PFSK-1 (cell line): ENCODE data around the gene TMEM53.

ENCODE experiments used
- FOXP2 ChIP-seq: optimal IDR thresholded peaks from 2 replicates; pipeline ENCODE3; 2011; ENCODE audit warnings: borderline replicate concordance, control low read depth, inconsistent platforms; ENCODE audit not compliant: insufficient read depth; ENCODE audit errors: extremely low read length, extremely low read depth
- POLR2AphosphoS5 ChIP-seq: IDR thresholded peaks from 2 replicates; pipeline ENCODE4 v1.6.1; 2012; ENCODE audit warnings: low read depth, mild to moderate bottlenecking, control low read depth, low read length, moderate library complexity
- REST ChIP-seq, 2 experiments: IDR thresholded peaks; 2 replicates each; pipeline versions ENCODE4 v1.6.1 to v1.8.0; 2011 to 2012; ENCODE audit warnings: low read depth in 2 of 2, low read length in 2 of 2, control low read depth in 1 of 2, inconsistent platforms in 1 of 2, mild to moderate bottlenecking in 1 of 2, moderate library complexity in 1 of 2; ENCODE audit not compliant: insufficient read depth in 1 of 2
- SIN3A ChIP-seq: IDR thresholded peaks from 2 replicates; pipeline ENCODE4 v1.6.1; 2012; ENCODE audit warnings: mild to moderate bottlenecking, low read length, moderate library complexity, borderline replicate concordance; ENCODE audit not compliant: insufficient read depth
- TAF1 ChIP-seq: IDR thresholded peaks from 2 replicates; pipeline ENCODE4 v1.6.1; 2012; ENCODE audit warnings: low read length, control low read depth, borderline replicate concordance; ENCODE audit not compliant: insufficient read depth

TMEM53 gene

GRCh38 chr1:44661781-44662682, 12.2 kb downstream of the TMEM53 start:
- no peak for TF ChIP-seq SIN3A
- TF ChIP-seq FOXP2: no peak
- no peak for TF ChIP-seq TAF1
- TF ChIP-seq REST (IDR thresholded peaks at IDR 0.05; ENCODE audit: insufficient read depth in 1 of 2, low read depth in 2 of 2, low read length in 2 of 2): no peak
- TF ChIP-seq POLR2AphosphoS5: no peak

GRCh38 chr1:44660176-44660575, 14.1 kb downstream of the TMEM53 start:
- TF ChIP-seq FOXP2 (no peak), POLR2AphosphoS5 (no peak), TAF1 (no peak), SIN3A (no peak), REST (IDR thresholded peaks at IDR 0.05; ENCODE audit: insufficient read depth in 1 of 2, low read depth in 2 of 2, low read length in 2 of 2) (no peak)

- no peak for TF ChIP-seq REST (IDR thresholded peaks at IDR 0.05; ENCODE audit: insufficient read depth in 1 of 2, low read depth in 2 of 2, low read length in 2 of 2)
- no peak for TF ChIP-seq POLR2AphosphoS5
- no peak for TF ChIP-seq SIN3A
- no peak for TF ChIP-seq FOXP2
- TF ChIP-seq TAF1: no peak
Observed at GRCh38 chr1:44659566-44659965, 14.7 kb downstream of the TMEM53 start.

- TF ChIP-seq SIN3A (no peak), TAF1 (no peak), POLR2AphosphoS5 (no peak)
Observed at GRCh38 chr1:44655609-44656008, 18.7 kb downstream of the TMEM53 start.

- no peak for TF ChIP-seq REST (IDR thresholded peaks at IDR 0.05; ENCODE audit: insufficient read depth in 1 of 2, low read depth in 2 of 2, low read length in 2 of 2)
- TF ChIP-seq POLR2AphosphoS5: no peak
- no peak for TF ChIP-seq SIN3A
- TF ChIP-seq TAF1: no peak
- TF ChIP-seq FOXP2: no peak
Observed at GRCh38 chr1:44654621-44655187, 19.6 kb downstream of the TMEM53 start.
